Measurements from ENCODE around the gene PRDM15. TPM values are rescaled to one million over a fixed set of nuclear protein-coding genes. Genes with fewer than 3 reads are reported as not detected.

PRDM15 gene
- total and polyA plus RNA-seq, 2 experiments from 2014 or later: 2.3 to 4.2 TPM

DNA sequence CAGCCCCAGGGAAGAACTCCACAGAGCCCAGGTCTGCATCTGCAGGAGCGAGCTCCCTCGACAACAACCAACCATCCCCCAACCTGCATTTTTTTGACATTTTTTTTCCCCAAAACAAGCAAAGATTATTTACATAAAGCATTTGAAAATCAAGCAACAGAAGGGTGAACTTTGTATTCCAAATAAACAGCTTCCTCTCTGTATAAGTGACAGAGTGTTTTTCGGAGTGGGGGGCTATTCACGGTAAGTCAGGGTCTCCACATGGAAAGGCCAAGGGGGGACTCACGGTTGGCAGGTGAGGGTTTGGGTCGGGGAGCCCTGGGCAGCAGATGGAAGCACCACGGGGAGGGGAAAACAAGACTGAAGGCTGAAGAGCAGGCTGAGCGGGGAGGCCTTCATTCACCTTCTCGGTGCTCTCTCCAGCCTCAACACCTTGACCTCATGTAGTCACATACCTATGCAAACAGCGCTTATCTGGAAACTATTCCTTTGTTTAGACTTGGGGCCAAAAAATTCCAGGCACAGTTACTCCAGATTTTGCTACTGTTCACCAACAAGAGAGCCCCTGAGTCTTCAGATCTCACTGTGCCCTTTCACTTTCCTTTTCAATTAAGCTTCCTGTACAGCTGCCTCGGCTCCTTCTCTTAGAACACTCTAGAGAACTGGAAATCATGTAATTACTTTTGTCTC, 47.1 kb upstream of the PRDM15 start:
- Histone ChIP-seq H3K27me3 (replicated peaks; ENCODE audit: insufficient read depth) (no peaks in the 10 kb centered on the region), H3K36me3 (ENCODE audit: low read depth) (no peaks in the 10 kb centered on the region), H3K4me3 (peak overlapping the region; percentile 69), H3K9me2 (ENCODE audit: insufficient read depth) (no peaks in the 10 kb centered on the region), H4K20me1 (ENCODE audit: insufficient read depth) (no peaks in the 10 kb centered on the region), H3K4me2 (ENCODE audit: unreplicated experiment) (peak overlapping the region; percentile 97), H3K4me1 (ENCODE audit: insufficient read depth) (peaks cover 6% of the 10 kb centered on the region), H3K79me2 (ENCODE audit: insufficient read depth) (peaks cover 51% of the 10 kb centered on the region), H3K27ac (peak overlapping the region; percentile 48), H2AFZ (peak overlapping the region; percentile 77), H3K9me3 (ENCODE audit: low read depth) (no peaks in the 10 kb centered on the region), H3F3A (ENCODE audit: insufficient read depth) (no peaks in the 10 kb centered on the region), H3K9ac (peak overlapping the region; percentile 71)
- in situ Hi-C loops (cut with MboI): loop anchor here (25.0 kb wide), 1 partner anchor 186 kb away; no protein-coding TSS in a partner anchor
- no peak for TF ChIP-seq EZH2phosphoT487 (IDR thresholded peaks at IDR 0.05; ENCODE audit: insufficient read depth, low read depth)
- DNase-seq: peak; percentile 76
- WGBS, 2 experiments (ENCODE audit: low coverage in 1 of 2, low lambda C conversion rate in 2 of 2, missing lambda C conversion rate in 2 of 2): 53 to 59% methylated on average over 11 of the region's 11 CpGs

DNA sequence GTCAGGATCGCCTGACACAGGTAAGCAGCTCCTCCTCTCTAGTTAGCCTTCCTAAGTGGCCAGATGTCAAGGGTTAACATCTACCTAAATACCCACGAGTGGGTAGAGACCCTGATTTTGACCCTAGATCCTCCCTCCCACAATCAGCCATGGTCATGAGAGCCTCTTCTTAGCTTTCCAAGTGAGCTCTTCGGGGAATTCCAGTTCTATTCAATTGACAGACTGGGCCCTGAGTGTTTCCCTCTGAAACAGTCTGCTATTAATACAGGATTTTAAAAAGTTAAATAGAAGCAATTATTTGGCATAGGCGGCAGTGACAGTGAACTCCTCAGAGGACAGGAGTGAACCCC, 46.6 kb upstream of the PRDM15 start:
- H3K79me2 ChIP-seq (ENCODE audit: insufficient read depth): peaks cover 51% of the 10 kb centered on the region
- TF ChIP-seq EZH2 (IDR thresholded peaks at IDR 0.05; ENCODE audit: insufficient read depth, poor library complexity, severe bottlenecking) (no peak), EZH2phosphoT487 (IDR thresholded peaks at IDR 0.05; ENCODE audit: insufficient read depth, low read depth) (no peak)

GRCh38 chr21:41924368-41924754, 45.2 kb upstream of the PRDM15 start:
- no peak overlapping the region for H3K4me2 ChIP-seq (ENCODE audit: unreplicated experiment)
- no peak overlapping the region for H3K27ac ChIP-seq
- 95 to 97% methylated on average over 6 of the region's 6 CpGs for WGBS, 2 experiments (ENCODE audit: low coverage in 1 of 2, low lambda C conversion rate in 2 of 2, missing lambda C conversion rate in 2 of 2)
- H3K36me3 ChIP-seq (ENCODE audit: low read depth): no peaks in the 10 kb centered on the region
- H3F3A ChIP-seq (ENCODE audit: insufficient read depth): no peaks in the 10 kb centered on the region
- no peaks in the 10 kb centered on the region for H3K9me2 ChIP-seq (ENCODE audit: insufficient read depth)
- in situ Hi-C loops (cut with MboI): no loop called here
- peaks cover 6% of the 10 kb centered on the region for H3K4me1 ChIP-seq (ENCODE audit: insufficient read depth)
- no peak overlapping the region for H2AFZ ChIP-seq
- H4K20me1 ChIP-seq (ENCODE audit: insufficient read depth): no peaks in the 10 kb centered on the region
- H3K4me3 ChIP-seq: no peak overlapping the region
- DNase-seq: no peak
- no peak for TF ChIP-seq EZH2phosphoT487 (IDR thresholded peaks at IDR 0.05; ENCODE audit: insufficient read depth, low read depth)
- TF ChIP-seq EZH2 (IDR thresholded peaks at IDR 0.05; ENCODE audit: insufficient read depth, poor library complexity, severe bottlenecking): no peak
- no peak overlapping the region for H3K9ac ChIP-seq
- H3K9me3 ChIP-seq (ENCODE audit: low read depth): no peaks in the 10 kb centered on the region
- no peaks in the 10 kb centered on the region for H3K27me3 ChIP-seq (replicated peaks; ENCODE audit: insufficient read depth)
- peaks cover 51% of the 10 kb centered on the region for H3K79me2 ChIP-seq (ENCODE audit: insufficient read depth)

More for the DNA sequence above, 46.6 kb upstream of the PRDM15 start:
- Histone ChIP-seq H3K36me3 (ENCODE audit: low read depth) (no peaks in the 10 kb centered on the region), H4K20me1 (ENCODE audit: insufficient read depth) (no peaks in the 10 kb centered on the region), H3K9me2 (ENCODE audit: insufficient read depth) (no peaks in the 10 kb centered on the region), H3K4me1 (ENCODE audit: insufficient read depth) (peaks cover 6% of the 10 kb centered on the region), H2AFZ (peak overlapping the region; percentile 77; the same call in 1 of the 2 replicates), H3K9ac (peak overlapping the region; percentile 71; the same call in 1 of the 2 replicates), H3K9me3 (ENCODE audit: low read depth) (no peaks in the 10 kb centered on the region), H3K27ac (no peak overlapping the region), H3K4me2 (ENCODE audit: unreplicated experiment) (no peak overlapping the region), H3K27me3 (replicated peaks; ENCODE audit: insufficient read depth) (no peaks in the 10 kb centered on the region), H3F3A (ENCODE audit: insufficient read depth) (no peaks in the 10 kb centered on the region), H3K4me3 (no peak overlapping the region)
- in situ Hi-C loops (cut with MboI): loop anchor here (25.0 kb wide), 1 partner anchor 187 kb away; no protein-coding TSS in a partner anchor
- no peak for DNase-seq
- 76 to 79% methylated on average over 4 of the region's 4 CpGs for WGBS, 2 experiments (ENCODE audit: low coverage in 1 of 2, low lambda C conversion rate in 2 of 2, missing lambda C conversion rate in 2 of 2)

GRCh38 chr21:41923631-41924367, 44.7 kb upstream of the PRDM15 start:
- H3F3A ChIP-seq (ENCODE audit: insufficient read depth): no peaks in the 10 kb centered on the region
- no peaks in the 10 kb centered on the region for H3K27me3 ChIP-seq (replicated peaks; ENCODE audit: insufficient read depth)
- peaks cover 51% of the 10 kb centered on the region for H3K79me2 ChIP-seq (ENCODE audit: insufficient read depth)
- no peaks in the 10 kb centered on the region for H3K36me3 ChIP-seq (ENCODE audit: low read depth)
- in situ Hi-C loops (cut with MboI): no loop called here
- no peak overlapping the region for H3K4me2 ChIP-seq (ENCODE audit: unreplicated experiment)
- no peaks in the 10 kb centered on the region for H3K9me3 ChIP-seq (ENCODE audit: low read depth)
- 73 to 76% methylated on average over 7 of the region's 7 CpGs for whole genome bisulfite sequencing, 2 experiments (ENCODE audit: low coverage in 1 of 2, low lambda C conversion rate in 2 of 2, missing lambda C conversion rate in 2 of 2)
- H3K4me1 ChIP-seq (ENCODE audit: insufficient read depth): peaks cover 6% of the 10 kb centered on the region
- no peak overlapping the region for H2AFZ ChIP-seq
- H3K9ac ChIP-seq: no peak overlapping the region
- DNase-seq: peak; percentile 10
- H3K4me3 ChIP-seq: no peak overlapping the region
- no peaks in the 10 kb centered on the region for H4K20me1 ChIP-seq (ENCODE audit: insufficient read depth)
- no peak for TF ChIP-seq EZH2 (IDR thresholded peaks at IDR 0.05; ENCODE audit: insufficient read depth, poor library complexity, severe bottlenecking)
- TF ChIP-seq EZH2phosphoT487 (IDR thresholded peaks at IDR 0.05; ENCODE audit: insufficient read depth, low read depth): no peak
- H3K27ac ChIP-seq: no peak overlapping the region
- no peaks in the 10 kb centered on the region for H3K9me2 ChIP-seq (ENCODE audit: insufficient read depth)
